Measurements from ENCODE around the gene PRSS50.

DNA sequence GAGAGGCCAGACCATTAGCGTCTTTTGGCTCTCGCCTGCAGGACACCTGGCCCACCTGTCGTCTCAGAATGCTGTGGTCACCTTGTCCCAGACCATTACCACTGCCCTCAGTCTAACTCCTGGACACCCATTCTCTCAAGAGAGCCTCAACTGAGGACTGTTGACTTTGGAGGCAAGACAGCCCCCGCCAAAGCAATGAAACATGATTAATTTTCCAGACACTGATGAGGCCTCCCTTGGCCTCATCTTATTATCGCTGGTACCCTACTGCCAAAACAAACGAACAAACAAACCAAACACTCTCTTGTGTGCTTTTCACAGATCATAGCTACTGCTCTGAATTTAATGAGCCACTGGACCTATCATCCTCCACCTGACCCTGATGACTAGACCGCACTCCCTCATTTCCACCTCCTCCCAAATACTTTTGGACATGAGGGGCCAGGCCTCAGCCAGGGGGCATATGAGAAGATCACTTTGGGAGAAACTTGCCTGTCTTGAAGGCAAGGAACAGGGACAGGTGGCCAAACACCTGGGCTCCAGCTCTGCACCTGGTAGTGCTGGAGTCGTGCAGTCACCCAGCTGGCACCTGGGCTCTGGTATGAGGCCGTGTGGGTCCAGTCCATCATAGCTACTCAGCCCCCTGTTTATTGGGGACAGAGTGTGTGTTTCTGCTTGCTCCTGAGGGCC, 51.8 kb downstream of the PRSS50 start:
- TF ChIP-seq, protein P1, sequence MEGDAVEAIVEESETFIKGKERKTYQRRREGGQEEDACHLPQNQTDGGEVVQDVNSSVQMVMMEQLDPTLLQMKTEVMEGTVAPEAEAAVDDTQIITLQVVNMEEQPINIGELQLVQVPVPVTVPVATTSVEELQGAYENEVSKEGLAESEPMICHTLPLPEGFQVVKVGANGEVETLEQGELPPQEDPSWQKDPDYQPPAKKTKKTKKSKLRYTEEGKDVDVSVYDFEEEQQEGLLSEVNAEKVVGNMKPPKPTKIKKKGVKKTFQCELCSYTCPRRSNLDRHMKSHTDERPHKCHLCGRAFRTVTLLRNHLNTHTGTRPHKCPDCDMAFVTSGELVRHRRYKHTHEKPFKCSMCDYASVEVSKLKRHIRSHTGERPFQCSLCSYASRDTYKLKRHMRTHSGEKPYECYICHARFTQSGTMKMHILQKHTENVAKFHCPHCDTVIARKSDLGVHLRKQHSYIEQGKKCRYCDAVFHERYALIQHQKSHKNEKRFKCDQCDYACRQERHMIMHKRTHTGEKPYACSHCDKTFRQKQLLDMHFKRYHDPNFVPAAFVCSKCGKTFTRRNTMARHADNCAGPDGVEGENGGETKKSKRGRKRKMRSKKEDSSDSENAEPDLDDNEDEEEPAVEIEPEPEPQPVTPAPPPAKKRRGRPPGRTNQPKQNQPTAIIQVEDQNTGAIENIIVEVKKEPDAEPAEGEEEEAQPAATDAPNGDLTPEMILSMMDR (IDR thresholded peaks at IDR 0.05; ENCODE audit: low read length), result no peak
- TF ChIP-seq EZH2phosphoT487 (IDR thresholded peaks at IDR 0.05; ENCODE audit: low read length) (no peak), EZH2 (optimal IDR thresholded peaks at IDR 0.05; ENCODE audit: low read depth, low read length) (no peak)
